Germinal center (tissue), 1 donor: ENCODE data around the gene SREK1IP1.
"Not testable (repeated sequence)": the region's sequence is repeated elsewhere in the genome, so short reads cannot be mapped to it uniquely, and the experiment has no call there.

Experiments used
- DNase-seq: peaks from one replicate; pipeline ENCODE4 v3.0.0; 2012; ENCODE audit warnings: mixed read lengths, low spot score

Gene SREK1IP1

GRCh38 chr5:64763948-64764503, 4.5 kb downstream of the SREK1IP1 start:
- no peak for DNase-seq

- no peak for DNase-seq
These were observed 8.4 kb downstream of the SREK1IP1 start for GRCh38 chr5:64759960-64760660.

- DNase-seq: no peak
These were observed 9.6 kb downstream of the SREK1IP1 start for GRCh38 chr5:64758901-64759300.

- no peak for DNase-seq
These were observed 14.4 kb downstream of the SREK1IP1 start for GRCh38 chr5:64754066-64754465.

GRCh38 chr5:64749385-64749784, 19.1 kb downstream of the SREK1IP1 start:
- DNase-seq: no peak

- no peak for DNase-seq
These were observed 22.0 kb downstream of the SREK1IP1 start for GRCh38 chr5:64746446-64746845.

- no peak for DNase-seq
These were observed 23.6 kb downstream of the SREK1IP1 start for GRCh38 chr5:64744914-64745313.

- DNase-seq: no peak
These were observed 25.7 kb downstream of the SREK1IP1 start for GRCh38 chr5:64742821-64743220.

GRCh38 chr5:64742411-64742810, 26.1 kb downstream of the SREK1IP1 start:
- no peak for DNase-seq

- no peak for DNase-seq
These were observed 41.3 kb downstream of the SREK1IP1 start for GRCh38 chr5:64727150-64727549.

- no peak for DNase-seq
These were observed 45.9 kb downstream of the SREK1IP1 start for GRCh38 chr5:64722588-64722987.

GRCh38 chr5:64714495-64714894, 54.0 kb downstream of the SREK1IP1 start:
- DNase-seq: not testable (repeated sequence)

- no peak for DNase-seq
These were observed 61.3 kb downstream of the SREK1IP1 start for GRCh38 chr5:64707191-64707590.

GRCh38 chr5:64706074-64706473, 62.4 kb downstream of the SREK1IP1 start:
- DNase-seq: not testable (repeated sequence)

GRCh38 chr5:64700765-64701164, 67.7 kb downstream of the SREK1IP1 start:
- no peak for DNase-seq

GRCh38 chr5:64696414-64696813, 72.1 kb downstream of the SREK1IP1 start:
- DNase-seq: not testable (repeated sequence)

- no peak for DNase-seq
These were observed 74.9 kb downstream of the SREK1IP1 start for GRCh38 chr5:64693636-64694035.

GRCh38 chr5:64691291-64691690, 77.2 kb downstream of the SREK1IP1 start:
- DNase-seq: no peak

GRCh38 chr5:64690417-64691151, 77.9 kb downstream of the SREK1IP1 start, which contains the start of gene SHISAL2B:
TSS of gene SHISAL2B (plus strand) at chr5:64690503. CDS start at chr5:64690624, 121 bp downstream.
- DNase-seq: peak; percentile 10

GRCh38 chr5:64690104-64690416, 78.4 kb downstream of the SREK1IP1 start:
- no peak for DNase-seq

GRCh38 chr5:64688965-64689364, 79.5 kb downstream of the SREK1IP1 start:
- DNase-seq: no peak

- no peak for DNase-seq
These were observed 80.1 kb downstream of the SREK1IP1 start for GRCh38 chr5:64688391-64688790.

GRCh38 chr5:64685866-64686265, 82.6 kb downstream of the SREK1IP1 start:
- DNase-seq: no peak
